OCI-LY1 (cell line): ENCODE measurements around the gene SPATA31C1.

ENCODE experiments used
- EZH2 ChIP-seq: fragments of 200-600 bp; sonication (generic), shearing (Covaris generic); IDR thresholded peaks from 2 replicates; pipeline ENCODE4 v1.8.0; 2017; ENCODE audit warnings: borderline replicate concordance, mixed run types, mild to moderate bottlenecking, antibody characterized with exemption, low read length, moderate library complexity, mixed read lengths
- TF ChIP-seq, protein P1 (sequence below): fragments of 200-600 bp; sonication (generic), shearing (Covaris generic); IDR thresholded peaks from 2 replicates; pipeline ENCODE4 v1.5.1; 2017; ENCODE audit warnings: mild to moderate bottlenecking, antibody characterized with exemption, low read length, moderate library complexity, mixed read lengths

- TF ChIP-seq, protein P1, sequence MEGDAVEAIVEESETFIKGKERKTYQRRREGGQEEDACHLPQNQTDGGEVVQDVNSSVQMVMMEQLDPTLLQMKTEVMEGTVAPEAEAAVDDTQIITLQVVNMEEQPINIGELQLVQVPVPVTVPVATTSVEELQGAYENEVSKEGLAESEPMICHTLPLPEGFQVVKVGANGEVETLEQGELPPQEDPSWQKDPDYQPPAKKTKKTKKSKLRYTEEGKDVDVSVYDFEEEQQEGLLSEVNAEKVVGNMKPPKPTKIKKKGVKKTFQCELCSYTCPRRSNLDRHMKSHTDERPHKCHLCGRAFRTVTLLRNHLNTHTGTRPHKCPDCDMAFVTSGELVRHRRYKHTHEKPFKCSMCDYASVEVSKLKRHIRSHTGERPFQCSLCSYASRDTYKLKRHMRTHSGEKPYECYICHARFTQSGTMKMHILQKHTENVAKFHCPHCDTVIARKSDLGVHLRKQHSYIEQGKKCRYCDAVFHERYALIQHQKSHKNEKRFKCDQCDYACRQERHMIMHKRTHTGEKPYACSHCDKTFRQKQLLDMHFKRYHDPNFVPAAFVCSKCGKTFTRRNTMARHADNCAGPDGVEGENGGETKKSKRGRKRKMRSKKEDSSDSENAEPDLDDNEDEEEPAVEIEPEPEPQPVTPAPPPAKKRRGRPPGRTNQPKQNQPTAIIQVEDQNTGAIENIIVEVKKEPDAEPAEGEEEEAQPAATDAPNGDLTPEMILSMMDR = no peak
- TF ChIP-seq EZH2 = no peak
These were observed 47.1 kb downstream of the SPATA31C1 start for GRCh38 chr9:87964826-87965225.
